SK-N-SH treated with all-trans-retinoic acid at 6 μM for 48 hours (cell line): ENCODE results near the gene GIPC3.

Experiments
- BACH2 ChIP-seq: fragments of 250-450 bp; sonication (Bioruptor Pico); IDR thresholded peaks from 2 replicates; pipeline ENCODE4 v1.9.0; 2021; ENCODE audit warnings: mild to moderate bottlenecking, borderline replicate concordance
- CSDC2 ChIP-seq: fragments of 250-450 bp; sonication (Bioruptor Pico); IDR thresholded peaks from 2 replicates; pipeline ENCODE4 v1.5.0; 2020; ENCODE audit warnings: mild to moderate bottlenecking, moderate library complexity
- CSRNP3 ChIP-seq: fragments of 250-450 bp; sonication (Bioruptor Pico); IDR thresholded peaks from 2 replicates; pipeline ENCODE4 v1.5.1; 2021; ENCODE audit warnings: mild to moderate bottlenecking, moderate library complexity
- GLIS3 ChIP-seq: fragments of 250-450 bp; sonication (Bioruptor Pico); IDR thresholded peaks from 2 replicates; pipeline ENCODE4 v1.5.0; 2020; ENCODE audit warnings: mild to moderate bottlenecking, moderate library complexity
- OSR1 ChIP-seq: fragments of 250-450 bp; sonication (Bioruptor Pico); IDR thresholded peaks from 2 replicates; pipeline ENCODE4 v1.8.0; 2022; ENCODE audit warnings: moderate library complexity, mild to moderate bottlenecking, inconsistent platforms
- TCF4 ChIP-seq: fragments of 250-450 bp; sonication (Bioruptor Pico); IDR thresholded peaks from 2 replicates; pipeline ENCODE4 v1.8.0; 2021; ENCODE audit warnings: mild to moderate bottlenecking, moderate library complexity, borderline replicate concordance

- no peak for TF ChIP-seq OSR1
- no peak for TF ChIP-seq BACH2
- no peak for TF ChIP-seq GLIS3
- no peak for TF ChIP-seq CSRNP3
- TF ChIP-seq TCF4 (CRISPR knock-in tag), result no peak
- TF ChIP-seq CSDC2 (CRISPR knock-in tag), result no peak
Measured at GRCh38 chr19:3572855-3573161, 12.5 kb upstream of the GIPC3 start, which contains the start of gene HMG20B.
